Progenitor cell of endocrine pancreas (in vitro differentiated cells): Measurements from ENCODE around the gene PRPSAP2. TPM values are rescaled to one million over a fixed set of nuclear protein-coding genes. Genes with fewer than 3 reads are reported as not detected.
"Not testable (repeated sequence)": the region's sequence is repeated elsewhere in the genome, so short reads cannot be mapped to it uniquely, and the experiment has no call there.

ENCODE experiments used
- DNase-seq: peaks from one replicate; pipeline ENCODE4 v3.0.0; 2021; ENCODE audit warnings: low spot score; ENCODE audit not compliant: unreplicated experiment
- H3K27ac Mint-ChIP-seq: 2 replicates; pipeline ENCODE4 v1.8.0; 2021; ENCODE audit warnings: mild to moderate bottlenecking, moderate library complexity, mixed read lengths
- H3K27me3 Mint-ChIP-seq: 2 replicates; pipeline ENCODE4 v1.8.0; 2021; ENCODE audit warnings: mixed read lengths
- H3K36me3 Mint-ChIP-seq: 2 replicates; pipeline ENCODE4 v1.8.0; 2022; ENCODE audit warnings: mixed read lengths; ENCODE audit not compliant: insufficient read depth
- H3K4me1 Mint-ChIP-seq: 2 replicates; pipeline ENCODE4 v1.8.0; 2021; ENCODE audit warnings: low read depth, mixed read lengths
- H3K4me3 Mint-ChIP-seq: 2 replicates; pipeline ENCODE4 v1.8.0; 2021; ENCODE audit warnings: low read depth, mild to moderate bottlenecking, moderate library complexity, mixed read lengths
- H3K9me3 Mint-ChIP-seq: 2 replicates; pipeline ENCODE4 v1.8.0; 2021; ENCODE audit warnings: low read depth, mixed read lengths
- CTCF ChIP-seq: fragments of 200-600 bp; sonication (generic); IDR thresholded peaks from one replicate; pipeline ENCODE4 v1.5.0; 2021; ENCODE audit warnings: antibody characterized with exemption, mild to moderate bottlenecking; ENCODE audit not compliant: unreplicated experiment
- total RNA-seq: library from RNA; stranded (reverse); gene quantifications from 2 replicates; pipeline ENCODE4 v1.2.1, GENCODE V29; 2021

Gene PRPSAP2
- total RNA-seq, 1 donor from 2014 or later = 66.9 TPM

DNA sequence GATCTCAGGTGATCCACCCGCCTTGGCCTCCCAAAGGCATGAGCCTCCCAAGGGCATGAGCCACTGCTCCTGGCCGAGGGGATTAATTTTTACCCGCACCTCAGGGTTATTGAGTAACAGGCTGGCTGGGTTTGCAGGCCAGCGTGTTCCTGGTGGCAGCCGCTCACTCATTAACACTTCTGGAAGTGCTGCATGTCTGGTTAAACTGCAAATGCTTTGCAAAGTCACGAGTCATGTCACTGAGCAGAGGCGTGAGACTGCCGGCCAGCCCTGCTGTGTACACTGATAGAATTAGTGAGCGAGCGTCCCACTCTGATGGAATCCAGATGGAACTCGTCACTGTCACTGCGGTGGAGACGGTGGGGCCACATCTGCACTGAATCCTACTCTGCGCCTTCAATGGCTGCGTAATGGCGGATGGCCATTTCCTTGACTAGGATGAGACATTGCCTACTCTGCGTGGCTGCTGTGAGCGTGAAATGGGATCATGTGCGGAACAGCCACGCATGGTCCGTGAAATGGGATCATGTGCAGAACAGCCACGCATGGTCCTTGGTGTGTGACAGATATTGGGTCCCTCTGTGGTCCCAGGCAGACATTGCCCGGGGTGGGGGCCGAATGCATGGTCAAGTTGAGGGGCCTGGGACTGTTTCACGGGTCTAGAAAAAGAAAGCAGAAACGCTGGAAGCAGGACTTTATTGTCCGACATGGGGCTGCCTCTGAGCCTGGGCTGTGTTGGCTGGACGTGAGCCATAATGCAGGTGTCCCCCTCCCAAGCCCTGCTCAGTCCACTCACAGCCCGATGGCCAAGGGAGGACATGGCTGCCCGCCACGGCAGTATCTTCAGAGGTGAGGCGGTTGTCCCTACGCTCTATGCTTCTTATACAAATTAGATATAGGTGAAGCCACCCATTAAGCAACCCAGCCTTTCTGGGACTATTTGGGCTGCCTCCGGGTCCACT is 93.3 kb downstream of the PRPSAP2 start:
- DNase-seq = no peak
- Mint-ChIP-seq H3K36me3 (no peaks in the 10 kb centered on the region), H3K27me3 (peaks cover 9% of the 10 kb centered on the region), H3K4me3 (no peak overlapping the region), H3K27ac (peak overlapping the region; percentile 50), H3K4me1 (peaks cover 12% of the 10 kb centered on the region), H3K9me3 (no peaks in the 10 kb centered on the region)
- TF ChIP-seq CTCF = no peak

GRCh38 chr17:18951941-18952842 is 94.3 kb downstream of the PRPSAP2 start, which contains the start of gene SLC5A10:
Gene SLC5A10, plus strand, starts transcription at chr17:18952165. Its CDS starts 41 bp downstream, at chr17:18952206.
- H3K27me3 Mint-ChIP-seq = peaks cover 5% of the 10 kb centered on the region
- DNase-seq = no peak
- no peak within 1 kb of the TSS for H3K27ac Mint-ChIP-seq
- peak; percentile 27 for TF ChIP-seq CTCF
- no peaks in the 10 kb centered on the region for H3K9me3 Mint-ChIP-seq
- peaks cover 10% of the 10 kb centered on the region for H3K4me1 Mint-ChIP-seq
- H3K4me3 Mint-ChIP-seq = no peak within 1 kb of the TSS
- no peaks in the 10 kb centered on the region for H3K36me3 Mint-ChIP-seq

DNA sequence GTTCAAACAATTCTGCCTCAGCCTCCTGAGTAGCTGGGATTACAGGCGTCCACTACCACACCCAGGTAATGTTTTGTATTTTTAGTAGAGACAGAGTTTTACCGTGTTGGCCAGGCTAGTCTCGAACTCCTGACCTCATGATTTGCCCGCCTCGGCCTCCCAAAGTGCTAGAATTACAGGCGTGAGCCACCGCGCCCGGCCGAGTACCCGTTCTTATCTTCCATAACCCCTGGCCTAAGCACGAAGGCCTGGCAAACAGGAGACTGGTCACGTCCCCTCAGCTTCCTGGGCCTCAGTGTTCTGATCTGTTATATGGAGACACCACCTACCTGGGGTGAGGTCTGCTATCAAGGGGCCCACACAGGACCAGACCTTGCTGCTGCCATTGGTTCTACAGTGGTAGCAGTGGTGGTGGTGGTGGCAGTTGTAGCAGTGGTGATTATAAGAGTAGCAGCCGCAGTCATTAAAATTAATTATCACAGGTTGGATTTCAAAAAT is 95.3 kb downstream of the PRPSAP2 start:
- Mint-ChIP-seq H3K36me3 (no peaks in the 10 kb centered on the region), H3K9me3 (no peaks in the 10 kb centered on the region), H3K4me3 (no peak overlapping the region), H3K27ac (no peak overlapping the region), H3K27me3 (peaks cover 5% of the 10 kb centered on the region), H3K4me1 (peaks cover 10% of the 10 kb centered on the region)
- DNase-seq = no peak
- no peak for TF ChIP-seq CTCF

DNA sequence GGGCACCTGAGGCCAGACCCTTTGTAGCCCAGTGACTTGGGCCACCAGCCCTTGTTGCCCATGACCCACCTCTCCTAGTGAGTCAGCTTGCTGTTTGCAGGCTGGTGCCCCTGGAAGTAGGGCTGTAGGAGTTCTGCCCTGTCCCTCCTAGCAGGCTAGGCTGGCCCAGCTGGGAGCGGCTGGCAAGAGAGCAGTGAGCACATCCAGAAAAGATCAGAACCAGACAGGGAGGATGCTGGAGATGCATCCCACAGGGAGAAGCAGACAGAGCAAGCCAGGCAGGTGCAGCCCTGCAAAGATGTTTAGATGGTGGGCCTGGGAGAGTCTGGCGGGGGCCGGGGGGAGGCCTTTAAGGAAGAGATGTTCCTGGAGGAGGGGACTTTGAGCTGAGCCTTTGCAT is 96.4 kb downstream of the PRPSAP2 start:
- no peaks in the 10 kb centered on the region for H3K9me3 Mint-ChIP-seq
- no peak for TF ChIP-seq CTCF
- H3K4me1 Mint-ChIP-seq = peaks cover 10% of the 10 kb centered on the region
- no peaks in the 10 kb centered on the region for H3K36me3 Mint-ChIP-seq
- H3K4me3 Mint-ChIP-seq = no peak overlapping the region
- H3K27me3 Mint-ChIP-seq = peaks cover 5% of the 10 kb centered on the region
- no peak for DNase-seq
- H3K27ac Mint-ChIP-seq = no peak overlapping the region

GRCh38 chr17:18955009-18955408 is 97.1 kb downstream of the PRPSAP2 start:
- peaks cover 10% of the 10 kb centered on the region for H3K4me1 Mint-ChIP-seq
- no peak for TF ChIP-seq CTCF
- H3K27ac Mint-ChIP-seq = no peak overlapping the region
- H3K27me3 Mint-ChIP-seq = peaks cover 5% of the 10 kb centered on the region
- no peak overlapping the region for H3K4me3 Mint-ChIP-seq
- DNase-seq = no peak
- no peaks in the 10 kb centered on the region for H3K36me3 Mint-ChIP-seq
- no peaks in the 10 kb centered on the region for H3K9me3 Mint-ChIP-seq

DNA sequence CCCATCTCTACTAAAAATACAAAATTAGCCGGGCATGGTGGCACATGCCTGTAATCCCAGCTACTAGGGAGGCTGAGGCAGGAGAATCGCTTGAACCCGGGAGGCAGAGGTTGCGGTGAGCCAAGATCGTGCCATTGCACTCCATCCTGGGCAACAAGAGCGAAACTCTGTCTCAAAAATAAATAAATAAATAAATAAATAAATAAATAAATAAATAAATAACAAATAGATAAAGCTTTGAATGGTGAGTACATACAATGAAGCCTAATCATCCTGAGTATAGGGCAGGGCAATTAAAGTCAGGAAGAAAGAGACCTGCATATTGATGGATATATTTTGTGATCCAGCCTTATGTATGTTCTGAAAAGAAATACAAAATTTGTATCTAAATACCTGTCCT is 98.1 kb downstream of the PRPSAP2 start:
- not testable (repeated sequence) for H3K4me3 Mint-ChIP-seq, DNase-seq, H3K36me3 Mint-ChIP-seq, H3K27ac Mint-ChIP-seq, H3K27me3 Mint-ChIP-seq, H3K4me1 Mint-ChIP-seq, H3K9me3 Mint-ChIP-seq
